Transverse colon (tissue), 3 donors: ENCODE measurements around the gene LRWD1.
"Not testable (repeated sequence)": the region's sequence is repeated elsewhere in the genome, so short reads cannot be mapped to it uniquely, and the experiment has no call there.

Experiments used
- CTCF ChIP-seq, 5 experiments: fragments of 200-600 bp in 3 of 5; fragments of 450-650 bp in 2 of 5; sonication (generic) in 3 of 5; IDR thresholded peaks; 1 replicate in 2 of 5; 2 replicates in 3 of 5; pipeline ENCODE4 v1.5.1; 2016 to 2017; ENCODE audit warnings: antibody characterized with exemption in 5 of 5, inconsistent platforms in 3 of 5, mild to moderate bottlenecking in 2 of 5, moderate library complexity in 1 of 5
- POLR2A ChIP-seq: fragments of 450-650 bp; IDR thresholded peaks from one replicate; pipeline ENCODE4 v1.6.1; 2016; ENCODE audit warnings: antibody characterized with exemption, mild to moderate bottlenecking, moderate library complexity

- TF ChIP-seq CTCF (IDR thresholded peaks at IDR 0.05); POLR2A: not testable (repeated sequence)
Observed at GRCh38 chr7:102515889-102516288, 51.1 kb downstream of the LRWD1 start.
